Fibroblast of lung (primary cell): Measurements from ENCODE around the gene SH3PXD2A. TPM values are rescaled to one million over a fixed set of nuclear protein-coding genes. Genes with fewer than 3 reads are reported as not detected.

Source experiments
- DNase-seq, 2 donors: peaks; one replicate each; pipeline versions ENCODE4 v3.0.0 to v3.0.0-alpha.2; 2010; ENCODE audit warnings: low read depth in 2 of 2
- H2AFZ ChIP-seq: 2 replicates; pipeline ENCODE4 v1.5.1; 2012; ENCODE audit warnings: low read length, control low read depth, inconsistent platforms
- H3K27ac ChIP-seq: 2 replicates; pipeline ENCODE4 v1.5.1; 2011; ENCODE audit warnings: low read length, control low read depth; ENCODE audit not compliant: insufficient read depth
- H3K27me3 ChIP-seq: 2 replicates; pipeline ENCODE4 v1.5.1; 2011; ENCODE audit warnings: mild to moderate bottlenecking, low read length; ENCODE audit not compliant: control insufficient read depth, insufficient read depth
- H3K36me3 ChIP-seq: 2 replicates; pipeline ENCODE4 v1.5.1; 2011; ENCODE audit warnings: low read length; ENCODE audit not compliant: control insufficient read depth, insufficient read depth
- H3K4me1 ChIP-seq: 2 replicates; pipeline ENCODE4 v1.5.1; 2011; ENCODE audit warnings: low read length; ENCODE audit not compliant: control insufficient read depth, insufficient read depth; ENCODE audit errors: extremely low read depth
- H3K4me2 ChIP-seq: 2 replicates; pipeline ENCODE4 v1.5.1; 2011; ENCODE audit warnings: low read length, control low read depth; ENCODE audit not compliant: insufficient read depth; ENCODE audit errors: extremely low read depth
- H3K4me3 ChIP-seq, 4 experiments: fragments of 200-600 bp in 1 of 4; sonication (generic) in 1 of 4; replicated peaks in 1 of 4; 2 replicates each; pipeline ENCODE4 v1.5.1; 2011 to 2016; ENCODE audit warnings: low read length in 4 of 4, low read depth in 3 of 4, mild to moderate bottlenecking in 3 of 4, control low read depth in 2 of 4, inconsistent platforms in 1 of 4, mixed read lengths in 1 of 4; ENCODE audit not compliant: insufficient read depth in 1 of 4; ENCODE audit errors: control extremely low read depth in 1 of 4
- H3K79me2 ChIP-seq: 2 replicates; pipeline ENCODE4 v1.5.1; 2012; ENCODE audit warnings: mild to moderate bottlenecking, low read length, inconsistent platforms; ENCODE audit not compliant: control insufficient read depth, insufficient read depth
- H3K9ac ChIP-seq: 2 replicates; pipeline ENCODE4 v1.5.1; 2011; ENCODE audit warnings: mild to moderate bottlenecking, low read length, control low read depth; ENCODE audit not compliant: insufficient read depth
- H3K9me3 ChIP-seq: 2 replicates; pipeline ENCODE4 v1.5.1; 2012; ENCODE audit warnings: low read depth, low read length; ENCODE audit not compliant: control insufficient read depth, insufficient read depth
- H4K20me1 ChIP-seq: 2 replicates; pipeline ENCODE4 v1.5.1; 2011; ENCODE audit warnings: low read length; ENCODE audit not compliant: control insufficient read depth, insufficient read depth; ENCODE audit errors: extremely low read depth
- CTCF ChIP-seq, 2 donors: IDR thresholded peaks in 1 of 2; conservative IDR thresholded peaks in 1 of 2; 1 replicate in 1 of 2; 2 replicates in 1 of 2; pipeline ENCODE4 v1.5.1; 2011 to 2012; ENCODE audit warnings: low read length in 2 of 2, control low read depth in 1 of 2, inconsistent platforms in 1 of 2, low read depth in 1 of 2, mild to moderate bottlenecking in 1 of 2
- EZH2 ChIP-seq: IDR thresholded peaks from 2 replicates; pipeline ENCODE4 v1.5.1; 2012; ENCODE audit warnings: low read length, control low read depth, mild to moderate bottlenecking; ENCODE audit errors: missing control alignments
- polyA plus RNA-seq, 2 donors: library from polyadenylated mRNA; depleted of rRNA in 1 of 2; stranded (reverse) in 1 of 2; unstranded in 1 of 2; fragments of >200 nt; gene quantifications; 2 replicates each; pipeline ENCODE4 v1.2.1, GENCODE V29; 2011 to 2012; ENCODE audit warnings: missing spikeins in 1 of 2
- total RNA-seq: library from RNA; depleted of rRNA; stranded (reverse); fragments of >200 nt; gene quantifications from 2 replicates; pipeline ENCODE4 v1.2.1, GENCODE V29; 2014

SH3PXD2A gene
- total and polyA plus RNA-seq, 2 donors (not counting 1 experiment from before 2014, with no cell fraction given) = 25.5 to 33.2 TPM

GRCh38 chr10:103824281-103824680 is 31.1 kb downstream of the SH3PXD2A start:
- H3K9me3 ChIP-seq = no peaks in the 10 kb centered on the region
- H3K36me3 ChIP-seq = no peaks in the 10 kb centered on the region
- TF ChIP-seq CTCF (conservative IDR thresholded peaks at IDR 0.05 in 1 of 2, IDR thresholded peaks at IDR 0.05 in 1 of 2; ENCODE audit: low read depth in 1 of 2, low read length in 2 of 2) = no peak
- no peak for TF ChIP-seq EZH2
- no peaks in the 10 kb centered on the region for H3K79me2 ChIP-seq
- DNase-seq = no peak
- no peaks in the 10 kb centered on the region for H4K20me1 ChIP-seq
- H3K27ac ChIP-seq = no peak overlapping the region
- H3K4me1 ChIP-seq = peaks cover 12% of the 10 kb centered on the region
- H3K27me3 ChIP-seq = no peaks in the 10 kb centered on the region
- no peak overlapping the region for H3K4me3 ChIP-seq
- no peak overlapping the region for H3K9ac ChIP-seq
- no peak overlapping the region for H2AFZ ChIP-seq
- no peak overlapping the region for H3K4me2 ChIP-seq

GRCh38 chr10:103823706-103824272 is 31.6 kb downstream of the SH3PXD2A start:
- H3K79me2 ChIP-seq = no peaks in the 10 kb centered on the region
- H3K4me1 ChIP-seq = peaks cover 12% of the 10 kb centered on the region
- no peaks in the 10 kb centered on the region for H4K20me1 ChIP-seq
- no peak overlapping the region for H3K27ac ChIP-seq
- H3K9me3 ChIP-seq = no peaks in the 10 kb centered on the region
- H3K9ac ChIP-seq = no peak overlapping the region
- no peak overlapping the region for H3K4me3 ChIP-seq
- H3K36me3 ChIP-seq = no peaks in the 10 kb centered on the region
- TF ChIP-seq EZH2 (no peak), CTCF (conservative IDR thresholded peaks at IDR 0.05 in 1 of 2, IDR thresholded peaks at IDR 0.05 in 1 of 2; ENCODE audit: low read depth in 1 of 2, low read length in 2 of 2) (no peak)
- no peak overlapping the region for H2AFZ ChIP-seq
- no peaks in the 10 kb centered on the region for H3K27me3 ChIP-seq
- no peak for DNase-seq
- H3K4me2 ChIP-seq = no peak overlapping the region

GRCh38 chr10:103822800-103823199 is 32.6 kb downstream of the SH3PXD2A start:
- Histone ChIP-seq H3K36me3 (no peaks in the 10 kb centered on the region), H3K4me3 (no peak overlapping the region), H2AFZ (no peak overlapping the region), H3K9me3 (no peaks in the 10 kb centered on the region), H3K27ac (no peak overlapping the region), H3K4me1 (peaks cover 12% of the 10 kb centered on the region), H3K4me2 (no peak overlapping the region), H3K27me3 (no peaks in the 10 kb centered on the region), H4K20me1 (no peaks in the 10 kb centered on the region), H3K9ac (no peak overlapping the region), H3K79me2 (no peaks in the 10 kb centered on the region)
- peak in 1 of 2 donors; percentile 16 for DNase-seq
- no peak for TF ChIP-seq EZH2
- no peak for TF ChIP-seq CTCF (conservative IDR thresholded peaks at IDR 0.05 in 1 of 2, IDR thresholded peaks at IDR 0.05 in 1 of 2; ENCODE audit: low read depth in 1 of 2, low read length in 2 of 2)
